MM.1S (cell line): ENCODE results near the gene C1QTNF9B.

Source experiments
- EZH2 ChIP-seq: fragments of 300-600 bp; sonication (generic); optimal IDR thresholded peaks from 2 replicates; pipeline ENCODE3; 2017; ENCODE audit warnings: low read depth, mild to moderate bottlenecking, antibody characterized with exemption, low read length, mixed read lengths
- EZH2phosphoT487 ChIP-seq: fragments of 300-600 bp; sonication (generic); IDR thresholded peaks from 2 replicates; pipeline ENCODE4 v1.6.1; 2018; ENCODE audit warnings: antibody characterized with exemption, low read length
- TF ChIP-seq, protein P1 (sequence below): fragments of 300-600 bp; sonication (generic); IDR thresholded peaks from 2 replicates; pipeline ENCODE4 v1.5.1; 2016; ENCODE audit warnings: antibody characterized with exemption, low read length, mixed read lengths

- TF ChIP-seq, protein P1, sequence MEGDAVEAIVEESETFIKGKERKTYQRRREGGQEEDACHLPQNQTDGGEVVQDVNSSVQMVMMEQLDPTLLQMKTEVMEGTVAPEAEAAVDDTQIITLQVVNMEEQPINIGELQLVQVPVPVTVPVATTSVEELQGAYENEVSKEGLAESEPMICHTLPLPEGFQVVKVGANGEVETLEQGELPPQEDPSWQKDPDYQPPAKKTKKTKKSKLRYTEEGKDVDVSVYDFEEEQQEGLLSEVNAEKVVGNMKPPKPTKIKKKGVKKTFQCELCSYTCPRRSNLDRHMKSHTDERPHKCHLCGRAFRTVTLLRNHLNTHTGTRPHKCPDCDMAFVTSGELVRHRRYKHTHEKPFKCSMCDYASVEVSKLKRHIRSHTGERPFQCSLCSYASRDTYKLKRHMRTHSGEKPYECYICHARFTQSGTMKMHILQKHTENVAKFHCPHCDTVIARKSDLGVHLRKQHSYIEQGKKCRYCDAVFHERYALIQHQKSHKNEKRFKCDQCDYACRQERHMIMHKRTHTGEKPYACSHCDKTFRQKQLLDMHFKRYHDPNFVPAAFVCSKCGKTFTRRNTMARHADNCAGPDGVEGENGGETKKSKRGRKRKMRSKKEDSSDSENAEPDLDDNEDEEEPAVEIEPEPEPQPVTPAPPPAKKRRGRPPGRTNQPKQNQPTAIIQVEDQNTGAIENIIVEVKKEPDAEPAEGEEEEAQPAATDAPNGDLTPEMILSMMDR, result no peak
- TF ChIP-seq EZH2, result no peak
- no peak for TF ChIP-seq EZH2phosphoT487
These were observed 799 bp upstream of the C1QTNF9B start for GRCh38 chr13:23898101-23898500.
